ENCODE results near the gene EFHC2. TPM values are rescaled to one million over a fixed set of nuclear protein-coding genes. Genes with fewer than 3 reads are reported as not detected.
"Not testable (repeated sequence)": the region's sequence is repeated elsewhere in the genome, so short reads cannot be mapped to it uniquely, and the experiment has no call there.

EFHC2 gene
- total RNA-seq, 1 experiment from 2014 or later = not detected

DNA sequence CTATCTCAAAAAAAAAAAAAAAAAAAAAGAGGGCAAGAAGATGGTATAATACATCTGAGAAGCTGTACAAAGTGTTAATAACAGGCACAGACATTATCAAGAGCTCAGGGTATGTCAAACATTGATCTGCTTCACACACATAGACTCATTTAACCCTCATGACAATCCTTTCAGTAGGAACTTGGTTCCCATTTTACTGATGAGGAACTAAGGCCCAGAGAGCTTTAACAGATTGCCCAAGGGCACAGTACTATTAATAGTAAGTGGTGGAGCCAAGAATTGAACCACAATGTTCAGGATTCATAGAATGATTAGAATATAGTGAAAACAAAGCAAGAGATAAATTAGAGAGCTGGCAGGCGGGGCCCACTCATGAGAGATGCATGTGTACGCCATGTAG lies 154.4 kb downstream of the EFHC2 start:
- in situ Hi-C loops (cut with HindIII; ENCODE audit: low pct_unique_long_range_greater_than_20kb, low sequenced_read_pairs) = no loop called here
- no peak for DNase-seq (ENCODE audit: low read depth, low spot score)

DNA sequence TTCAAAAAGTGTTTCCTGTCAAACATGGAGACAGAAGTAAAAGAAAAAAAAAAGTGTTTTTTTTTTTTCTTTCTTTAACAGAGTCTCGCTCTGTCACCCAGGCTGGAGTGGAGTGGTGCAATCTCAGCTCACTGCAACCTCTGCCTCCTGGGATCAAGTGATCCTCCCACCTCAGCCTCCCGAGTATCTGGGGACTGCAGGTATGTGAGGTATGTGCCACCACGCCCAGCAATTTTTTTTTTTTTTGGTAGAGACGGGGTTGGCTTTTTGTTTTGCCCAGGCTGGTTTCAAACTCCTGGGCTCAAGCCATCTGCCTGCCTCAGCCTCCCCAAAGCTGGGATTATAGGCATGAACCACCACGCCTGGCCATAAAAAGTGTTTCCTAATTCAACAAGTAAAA lies 155.6 kb downstream of the EFHC2 start:
- in situ Hi-C loops (cut with HindIII; ENCODE audit: low pct_unique_long_range_greater_than_20kb, low sequenced_read_pairs); DNase-seq (ENCODE audit: low read depth, low spot score): not testable (repeated sequence)

DNA sequence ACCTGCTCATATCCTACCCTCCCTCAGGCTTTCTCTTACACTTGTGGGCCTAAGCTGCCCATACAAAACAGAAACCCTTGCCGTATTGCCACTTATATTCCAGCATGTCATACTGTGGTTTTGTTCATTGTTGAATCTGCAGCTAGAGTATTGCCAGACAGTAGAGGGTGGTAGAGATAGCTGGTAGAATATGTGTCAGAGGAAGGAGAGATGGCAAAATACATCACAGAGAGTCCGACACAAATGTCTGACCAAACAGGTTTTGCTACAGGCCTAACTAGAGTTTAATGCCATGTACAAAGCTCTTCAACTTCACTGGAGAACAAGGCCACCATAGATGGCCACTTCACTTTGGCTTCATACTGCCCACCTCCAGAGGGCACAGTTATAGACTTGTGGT lies 160.1 kb downstream of the EFHC2 start:
- peak; percentile 30 for DNase-seq (ENCODE audit: low read depth, low spot score)
- in situ Hi-C loops (cut with HindIII; ENCODE audit: low pct_unique_long_range_greater_than_20kb, low sequenced_read_pairs) = no loop called here

DNA sequence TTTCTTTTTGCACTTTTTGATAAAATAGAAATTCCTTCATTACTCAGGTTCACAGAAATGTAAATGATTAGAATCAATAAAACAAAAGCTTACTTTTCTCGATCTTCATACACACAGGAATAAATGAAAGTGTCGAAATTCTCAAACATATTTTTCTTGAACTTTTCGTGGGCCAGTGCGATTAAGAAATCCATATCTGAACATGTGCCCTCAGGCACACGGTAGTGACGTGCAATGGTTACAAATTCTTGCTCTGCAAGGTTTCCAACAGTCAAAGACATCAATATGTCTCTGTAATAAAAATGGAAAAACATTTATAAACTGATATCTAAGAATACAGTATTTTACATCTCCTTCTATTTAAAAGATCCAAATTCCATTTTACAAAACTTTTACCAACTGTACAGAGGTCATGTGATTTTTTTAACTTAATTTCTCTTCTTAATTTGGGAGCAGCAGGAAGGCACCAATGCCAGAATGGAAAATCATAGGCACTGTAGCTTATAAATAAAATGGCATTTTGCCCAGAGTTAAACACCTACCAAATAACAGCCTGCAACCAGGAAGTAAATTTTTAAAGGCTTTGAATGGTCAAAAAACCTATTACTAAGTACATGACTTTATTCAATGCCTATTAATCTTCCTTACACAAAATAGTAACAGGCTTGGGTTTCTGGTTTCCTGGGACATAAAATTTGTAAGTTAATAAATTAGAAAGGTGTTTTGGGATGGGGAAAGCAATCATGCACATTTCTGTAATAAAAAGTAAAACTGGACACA lies 165.0 kb downstream of the EFHC2 start:
- no peak for DNase-seq (ENCODE audit: low read depth, low spot score)
- in situ Hi-C loops (cut with HindIII; ENCODE audit: low pct_unique_long_range_greater_than_20kb, low sequenced_read_pairs) = no loop called here

DNA sequence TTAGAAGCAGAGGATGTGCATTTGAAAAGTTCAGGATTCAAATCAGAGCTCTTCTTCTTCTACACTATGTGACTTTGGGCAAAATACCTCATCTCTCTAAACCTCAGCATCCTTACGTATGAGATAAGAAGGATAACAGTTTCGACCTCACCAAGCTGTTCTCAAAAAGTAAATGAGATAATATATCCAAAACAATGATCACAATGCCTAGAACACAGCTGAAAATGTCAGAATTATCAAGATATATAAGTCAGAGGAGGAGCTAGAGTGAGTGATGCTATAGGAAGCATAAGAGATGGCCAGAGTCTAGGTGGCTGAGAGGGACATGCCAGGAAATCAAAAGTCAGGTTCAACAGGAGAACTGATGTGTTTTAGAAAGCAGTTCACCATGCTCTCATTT lies 168.0 kb downstream of the EFHC2 start:
- in situ Hi-C loops (cut with HindIII; ENCODE audit: low pct_unique_long_range_greater_than_20kb, low sequenced_read_pairs) = no loop called here
- no peak for DNase-seq (ENCODE audit: low read depth, low spot score)

DNA sequence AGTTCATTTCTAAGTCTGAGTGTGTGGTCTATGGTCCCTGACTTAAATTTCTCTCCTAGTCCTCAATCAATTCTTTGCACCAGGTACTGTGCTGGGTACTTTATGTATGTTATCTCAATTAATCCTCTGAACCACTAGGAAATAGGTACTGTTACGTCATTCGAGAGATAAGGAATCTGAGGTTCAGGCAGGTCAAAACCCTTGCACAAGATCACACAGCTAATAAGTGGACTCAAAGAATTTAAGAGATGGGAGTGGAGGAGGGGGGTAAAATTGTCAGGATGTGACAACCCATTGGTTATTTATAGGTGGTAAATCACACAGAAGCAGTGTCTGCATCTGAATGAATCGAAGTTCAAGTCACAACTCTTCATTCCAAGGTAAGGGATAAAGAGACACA lies 169.4 kb downstream of the EFHC2 start:
- in situ Hi-C loops (cut with HindIII; ENCODE audit: low pct_unique_long_range_greater_than_20kb, low sequenced_read_pairs) = no loop called here
- no peak for DNase-seq (ENCODE audit: low read depth, low spot score)

DNA sequence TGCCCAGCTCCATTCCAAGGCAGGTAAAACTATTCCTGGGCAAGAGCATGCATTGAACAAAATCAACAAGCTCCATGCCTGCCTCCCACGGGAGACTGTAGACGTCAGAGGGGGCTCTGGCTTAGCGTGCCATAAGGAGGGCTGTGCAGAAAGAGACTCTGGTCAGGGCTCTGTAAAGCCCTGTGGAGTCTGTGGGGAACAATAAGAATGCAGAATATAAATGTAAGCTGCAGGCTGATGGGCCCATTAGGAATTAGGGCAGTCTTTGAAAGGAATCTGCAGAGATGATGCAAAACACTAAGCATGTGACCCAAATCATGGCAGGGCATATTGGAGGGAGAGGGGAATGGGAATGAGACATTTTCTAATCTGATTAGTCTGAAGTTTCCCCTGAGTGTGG lies 170.3 kb downstream of the EFHC2 start:
- no peak for DNase-seq (ENCODE audit: low read depth, low spot score)
- in situ Hi-C loops (cut with HindIII; ENCODE audit: low pct_unique_long_range_greater_than_20kb, low sequenced_read_pairs) = no loop called here

DNA sequence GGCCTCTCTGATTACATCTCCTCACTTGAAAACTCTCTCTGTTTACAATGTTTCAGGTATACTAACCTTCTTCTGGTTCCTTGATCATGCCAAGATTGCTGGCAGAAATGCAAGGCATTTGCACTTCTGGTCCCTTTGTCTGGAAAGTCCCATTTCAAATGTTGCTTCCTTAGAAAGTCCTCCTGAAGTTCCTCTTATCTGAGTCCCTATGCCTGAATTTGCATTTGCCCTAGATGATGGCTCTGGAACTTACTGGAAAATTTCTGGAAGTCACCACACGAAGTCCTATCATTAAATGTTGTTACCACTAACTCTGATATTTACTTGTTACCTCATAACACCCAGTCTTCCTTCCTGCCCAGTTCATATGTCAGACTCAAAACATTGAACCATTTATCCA lies 176.4 kb downstream of the EFHC2 start:
- no peak for DNase-seq (ENCODE audit: low read depth, low spot score)
- in situ Hi-C loops (cut with HindIII; ENCODE audit: low pct_unique_long_range_greater_than_20kb, low sequenced_read_pairs) = no loop called here

DNA sequence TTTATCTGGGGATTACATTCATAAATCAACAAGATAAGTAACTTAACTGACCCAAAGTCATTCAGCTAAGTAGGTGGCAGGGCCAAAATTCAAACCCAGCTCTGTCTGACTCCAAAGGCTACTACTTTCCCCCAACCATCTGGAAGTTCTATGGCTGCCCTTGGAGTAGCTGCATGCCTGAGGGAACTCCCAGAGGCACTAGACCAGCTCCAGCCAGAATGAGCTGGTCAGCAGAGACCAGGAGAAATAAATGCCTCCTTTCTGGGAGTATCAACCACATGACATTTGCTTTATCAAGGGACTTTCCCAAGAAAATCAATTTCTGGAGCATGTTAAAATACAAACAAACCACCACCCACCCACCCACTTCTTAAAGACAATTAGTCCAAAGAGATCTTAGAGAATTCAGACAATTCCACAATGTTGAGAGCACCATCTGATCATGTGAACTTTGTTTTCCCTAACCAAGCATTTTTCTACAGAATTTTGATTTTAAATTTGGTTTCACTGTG lies 180.5 kb downstream of the EFHC2 start:
- DNase-seq (ENCODE audit: low read depth, low spot score) = peak; percentile 42
- in situ Hi-C loops (cut with HindIII; ENCODE audit: low pct_unique_long_range_greater_than_20kb, low sequenced_read_pairs) = no loop called here

DNA sequence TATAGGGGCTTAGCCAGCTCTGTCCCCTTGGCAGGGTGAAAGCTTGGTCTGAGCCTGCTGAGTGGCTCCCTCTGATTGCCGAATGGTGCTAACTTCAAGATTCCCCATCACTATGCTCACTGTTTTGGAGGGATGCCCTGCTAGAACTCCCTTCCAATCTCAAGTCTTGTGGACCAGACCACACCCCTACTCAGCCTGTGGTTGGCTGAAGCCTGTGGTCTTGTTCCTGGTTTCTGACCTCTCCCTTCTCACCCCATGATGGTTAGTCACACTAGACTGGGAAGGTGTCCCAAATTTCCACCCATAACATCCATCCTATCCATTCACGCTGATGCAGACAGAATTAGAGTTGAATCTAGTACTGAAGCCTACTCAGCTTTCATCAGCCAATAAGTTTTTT lies 185.6 kb downstream of the EFHC2 start:
- DNase-seq (ENCODE audit: low read depth, low spot score) = no peak

DNA sequence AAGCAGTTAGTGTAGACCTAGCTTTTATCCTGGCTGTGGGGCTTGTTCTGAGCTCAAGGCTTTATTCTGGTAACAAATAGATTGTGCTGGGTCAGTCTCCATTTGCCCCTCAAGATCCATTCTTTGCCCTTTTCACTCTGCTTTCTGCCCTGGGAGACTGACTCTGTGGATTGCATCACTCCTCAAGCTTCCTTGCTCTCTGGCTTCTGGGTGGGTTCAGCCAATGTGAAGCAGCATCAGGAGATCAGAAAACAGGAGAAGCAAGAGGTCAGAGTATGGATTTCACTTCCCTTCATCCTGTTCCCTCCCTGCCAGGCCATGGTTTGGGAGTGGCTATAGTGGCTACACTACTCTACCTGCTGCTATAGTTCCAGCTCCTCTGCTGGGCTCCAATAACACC lies 186.2 kb downstream of the EFHC2 start:
- DNase-seq (ENCODE audit: low read depth, low spot score) = no peak
- in situ Hi-C loops (cut with HindIII; ENCODE audit: low pct_unique_long_range_greater_than_20kb, low sequenced_read_pairs) = no loop called here

More for the DNA sequence above, 185.6 kb downstream of the EFHC2 start:
- in situ Hi-C loops (cut with HindIII; ENCODE audit: low pct_unique_long_range_greater_than_20kb, low sequenced_read_pairs) = no loop called here

DNA sequence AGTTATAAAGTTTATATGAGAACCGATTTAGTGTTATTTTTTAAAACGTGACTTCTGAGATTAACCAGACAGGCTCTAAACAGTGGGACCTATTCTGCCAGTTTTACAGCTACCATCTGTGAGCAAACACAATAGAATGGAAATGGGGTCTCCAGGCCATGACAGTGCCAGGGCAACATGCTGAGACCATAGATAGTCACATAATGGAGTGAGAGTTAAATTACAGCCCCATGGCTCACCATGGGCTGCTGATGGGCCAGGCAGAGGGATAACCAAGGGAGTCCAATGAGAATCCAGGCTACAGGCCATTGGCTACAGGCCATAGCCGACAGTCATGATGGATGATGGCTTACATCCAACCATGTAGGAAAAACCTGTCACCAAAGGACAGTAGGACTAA lies 186.7 kb downstream of the EFHC2 start:
- DNase-seq (ENCODE audit: low read depth, low spot score) = no peak
- in situ Hi-C loops (cut with HindIII; ENCODE audit: low pct_unique_long_range_greater_than_20kb, low sequenced_read_pairs) = no loop called here

DNA sequence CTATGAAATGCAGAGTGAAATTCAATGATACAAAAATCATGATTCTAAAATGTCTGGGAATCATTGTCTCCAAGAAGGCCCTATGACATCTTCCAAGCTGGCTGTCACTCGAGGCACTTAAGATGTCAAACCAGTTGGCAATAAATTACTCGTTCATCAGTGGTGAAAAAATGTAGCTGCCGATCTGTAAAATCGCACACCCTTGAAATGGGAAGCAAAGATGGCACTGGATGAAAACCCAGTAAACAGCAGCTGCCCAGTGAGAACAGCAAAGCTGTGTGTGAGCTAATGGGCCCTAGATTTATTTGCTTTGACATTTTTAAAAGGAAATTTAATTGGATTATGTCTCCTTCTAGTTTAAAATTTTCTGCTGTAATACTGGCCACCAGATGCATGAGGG lies 188.3 kb downstream of the EFHC2 start:
- no peak for DNase-seq (ENCODE audit: low read depth, low spot score)
- in situ Hi-C loops (cut with HindIII; ENCODE audit: low pct_unique_long_range_greater_than_20kb, low sequenced_read_pairs) = no loop called here

DNA sequence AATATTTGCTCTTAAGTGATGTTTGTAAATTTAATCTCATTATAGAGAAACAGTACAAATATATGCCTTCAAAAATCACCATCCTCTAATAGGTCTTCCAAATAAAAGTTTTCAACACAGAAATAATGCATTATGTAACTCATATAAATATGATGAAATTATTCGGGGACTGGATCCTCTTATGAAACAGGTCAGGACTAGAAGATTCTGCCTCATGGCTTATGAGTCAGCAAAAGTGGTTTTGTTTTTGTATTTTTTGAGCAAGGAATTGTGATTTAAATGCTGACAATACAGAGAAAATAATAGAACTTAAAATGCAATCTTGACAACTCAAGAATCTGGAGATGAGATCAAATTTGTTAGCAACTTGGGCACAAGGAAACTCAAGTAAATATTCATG lies 190.6 kb downstream of the EFHC2 start:
- no peak for DNase-seq (ENCODE audit: low read depth, low spot score)
- in situ Hi-C loops (cut with HindIII; ENCODE audit: low pct_unique_long_range_greater_than_20kb, low sequenced_read_pairs) = no loop called here

DNA sequence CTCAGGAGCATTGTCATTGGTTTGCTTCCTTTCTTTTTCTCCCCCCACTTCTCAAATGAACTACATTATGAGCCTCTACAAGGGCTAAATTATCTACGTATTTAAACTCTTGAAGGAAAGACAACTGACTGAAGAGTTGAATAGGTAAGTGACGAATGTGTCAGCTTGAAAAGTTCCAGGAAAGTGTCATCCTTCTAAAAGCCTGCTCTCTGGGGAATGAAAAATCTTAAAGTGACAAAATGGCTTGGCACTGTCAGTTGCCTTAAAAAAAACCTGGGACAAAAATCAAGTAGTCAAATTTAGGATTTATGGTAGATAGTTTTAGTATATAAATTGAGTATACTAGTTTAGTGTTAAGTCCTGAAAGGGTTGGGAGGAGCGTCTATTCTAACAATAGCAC lies 196.3 kb downstream of the EFHC2 start:
- DNase-seq (ENCODE audit: low read depth, low spot score) = no peak
- in situ Hi-C loops (cut with HindIII; ENCODE audit: low pct_unique_long_range_greater_than_20kb, low sequenced_read_pairs) = no loop called here

DNA sequence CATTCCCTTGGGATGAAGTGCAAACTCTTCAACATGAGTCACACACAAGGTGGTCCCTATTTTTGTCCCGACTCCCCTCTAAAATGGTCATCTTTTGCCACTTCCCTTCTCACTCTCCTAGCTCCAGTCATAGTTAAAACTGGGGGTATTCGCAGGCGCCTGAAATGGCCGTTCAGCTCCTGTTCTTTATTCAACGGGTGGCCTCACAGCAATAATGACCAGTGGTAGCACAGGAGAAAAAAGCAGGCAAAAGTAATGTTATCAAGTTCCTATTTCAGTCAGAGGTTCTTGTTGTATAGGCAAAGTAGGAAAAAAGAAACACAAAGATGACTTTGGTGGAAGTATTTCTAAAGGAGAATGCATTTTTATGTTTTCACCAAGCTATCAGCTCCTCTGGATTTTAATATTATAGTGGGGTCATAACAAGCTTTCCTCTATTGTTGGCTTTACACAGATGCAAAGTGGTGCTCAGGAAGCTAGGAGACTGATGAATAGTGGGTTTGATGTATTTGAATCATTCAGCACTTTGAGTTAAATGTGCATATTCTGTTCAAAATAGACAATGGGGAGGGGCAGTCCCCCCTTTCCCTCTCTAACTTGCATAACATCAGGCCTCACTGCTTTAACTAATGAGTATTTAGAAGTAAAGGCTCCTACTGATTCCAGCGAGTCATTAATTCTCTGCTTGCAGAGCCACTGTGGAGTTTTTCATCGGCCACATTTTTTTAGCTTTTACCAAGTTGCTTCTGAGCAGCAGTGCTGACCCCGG lies 199.1 kb downstream of the EFHC2 start:
- DNase-seq (ENCODE audit: low read depth, low spot score) = no peak
- in situ Hi-C loops (cut with HindIII; ENCODE audit: low pct_unique_long_range_greater_than_20kb, low sequenced_read_pairs) = no loop called here

DNA sequence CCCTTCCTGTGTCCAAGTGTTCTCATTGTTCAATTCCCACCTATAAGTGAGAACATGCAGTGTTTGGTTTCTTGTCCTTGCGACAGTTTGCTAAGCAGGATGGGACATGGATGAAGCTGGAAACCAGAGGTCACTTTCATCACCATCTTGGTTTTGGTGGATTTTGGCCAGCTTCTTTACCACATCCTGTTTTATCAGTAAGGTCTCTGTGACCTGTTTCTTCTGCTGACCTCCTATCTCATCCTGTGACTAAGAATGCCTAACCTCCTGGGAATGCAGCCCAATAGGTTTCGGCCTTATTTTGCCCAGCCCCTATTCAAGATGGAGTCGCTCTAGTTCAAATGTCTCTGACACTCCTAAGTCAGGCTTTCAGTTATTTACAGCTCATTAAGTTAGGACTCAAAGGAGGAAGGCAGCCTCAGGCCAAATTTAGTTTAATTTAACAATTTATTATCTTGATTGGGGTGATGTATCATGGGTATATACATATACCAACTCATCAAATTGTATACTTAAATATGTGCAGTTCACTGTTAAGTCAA lies 200.3 kb downstream of the EFHC2 start:
- in situ Hi-C loops (cut with HindIII; ENCODE audit: low pct_unique_long_range_greater_than_20kb, low sequenced_read_pairs) = no loop called here
- no peak for DNase-seq (ENCODE audit: low read depth, low spot score)

DNA sequence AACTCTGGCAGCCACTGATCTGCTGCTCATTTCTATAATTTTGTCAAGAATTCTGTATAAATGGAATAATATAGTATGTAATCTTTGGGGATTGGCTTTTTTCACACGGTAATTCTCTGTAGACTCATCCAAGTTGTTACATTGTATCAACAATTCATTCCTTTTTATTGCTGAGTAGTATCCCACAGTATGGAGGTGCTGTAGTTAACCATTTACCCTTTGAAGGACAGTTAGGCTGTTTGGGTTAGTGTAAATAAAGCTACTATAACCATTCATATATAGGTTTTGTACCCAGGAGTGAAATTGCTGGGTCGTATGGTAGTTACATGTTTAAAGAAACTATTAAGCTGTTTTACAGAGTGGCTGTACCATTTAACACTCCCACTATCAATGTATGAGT lies 213.3 kb downstream of the EFHC2 start:
- in situ Hi-C loops (cut with HindIII; ENCODE audit: low pct_unique_long_range_greater_than_20kb, low sequenced_read_pairs) = no loop called here
- no peak for DNase-seq (ENCODE audit: low read depth, low spot score)

DNA sequence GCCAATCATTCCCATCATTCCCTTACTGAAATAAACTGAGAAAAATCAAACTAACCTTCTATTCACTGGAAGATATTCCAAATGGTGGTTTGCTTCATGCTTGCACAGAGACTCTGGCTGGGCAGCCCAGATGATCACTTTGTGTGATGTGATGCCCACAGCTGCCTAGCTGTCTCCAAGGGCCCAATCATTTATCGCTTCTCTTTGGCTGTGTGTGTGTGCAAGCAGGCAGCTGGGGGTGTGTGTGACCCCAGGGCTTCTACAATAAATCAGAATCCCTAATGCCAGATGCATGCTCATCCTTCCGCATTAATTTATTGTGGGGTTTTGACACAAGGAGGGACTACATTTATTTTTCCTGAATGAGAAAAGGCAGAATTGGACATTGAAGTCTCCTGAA lies 230.1 kb downstream of the EFHC2 start:
- in situ Hi-C loops (cut with HindIII; ENCODE audit: low pct_unique_long_range_greater_than_20kb, low sequenced_read_pairs) = no loop called here
- no peak for DNase-seq (ENCODE audit: low read depth, low spot score)
